Skeletal muscle satellite cell (primary cell): ENCODE measurements around the gene NAB2.

Source experiments
- H3K27me3 ChIP-seq: 2 replicates; pipeline ENCODE4 v1.7.0; 2013; ENCODE audit warnings: low read length; ENCODE audit not compliant: control insufficient read depth, insufficient read depth
- H3K36me3 ChIP-seq: 2 replicates; pipeline ENCODE4 v1.7.0; 2013; ENCODE audit warnings: mild to moderate bottlenecking, control low read depth, low read length; ENCODE audit not compliant: insufficient read depth
- H3K4me1 ChIP-seq: 2 replicates; pipeline ENCODE4 v1.7.0; 2013; ENCODE audit warnings: low read length; ENCODE audit not compliant: control insufficient read depth, insufficient read depth
- H3K4me2 ChIP-seq: 2 replicates; pipeline ENCODE4 v1.7.0; 2013; ENCODE audit warnings: mild to moderate bottlenecking, low read length
- H3K4me3 ChIP-seq: 2 replicates; pipeline ENCODE4 v1.7.0; 2013; ENCODE audit warnings: low read length
- H3K9ac ChIP-seq: 2 replicates; pipeline ENCODE4 v1.7.0; 2013; ENCODE audit warnings: mild to moderate bottlenecking, low read depth, low read length, moderate library complexity
- H3K9me3 ChIP-seq: replicated peaks from 2 replicates; pipeline ENCODE4 v1.7.0; 2013; ENCODE audit warnings: mild to moderate bottlenecking, control low read depth, low read length

The NAB2 gene

GRCh38 chr12:57096748-57097553, 8.0 kb downstream of the NAB2 start:
- Histone ChIP-seq H3K36me3 (peaks cover 81% of the 10 kb centered on the region), H3K9ac (no peak overlapping the region), H3K27me3 (no peaks in the 10 kb centered on the region), H3K9me3 (no peaks in the 10 kb centered on the region), H3K4me1 (peaks cover 43% of the 10 kb centered on the region), H3K4me2 (no peak overlapping the region), H3K4me3 (no peak overlapping the region)

GRCh38 chr12:57097554-57097835, 8.6 kb downstream of the NAB2 start:
- Histone ChIP-seq H3K4me3 (no peak overlapping the region), H3K36me3 (peaks cover 81% of the 10 kb centered on the region), H3K4me1 (peaks cover 37% of the 10 kb centered on the region)

DNA sequence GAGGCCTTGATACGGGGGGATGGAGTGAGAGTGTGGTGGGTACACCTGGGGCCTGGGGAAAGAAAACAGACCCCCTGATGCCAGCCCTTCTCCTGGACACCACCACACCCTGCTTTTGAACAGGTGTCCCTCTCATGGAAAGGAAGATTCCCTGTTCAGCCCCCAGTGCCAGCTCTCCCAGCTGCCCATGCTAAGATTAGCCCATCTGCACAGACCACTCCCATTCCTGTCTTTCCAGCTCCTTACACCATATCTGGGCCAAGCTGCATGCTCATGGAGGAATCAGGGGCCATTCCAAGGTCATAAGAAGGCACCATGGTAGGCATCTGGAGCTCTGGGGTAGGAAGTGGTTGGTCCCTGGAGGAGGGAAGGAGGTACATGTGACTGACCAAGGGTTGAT, 9.6 kb downstream of the NAB2 start:
- Histone ChIP-seq H3K9me3 (no peaks in the 10 kb centered on the region), H3K27me3 (no peaks in the 10 kb centered on the region), H3K9ac (no peak overlapping the region), H3K4me3 (no peak overlapping the region), H3K36me3 (peaks cover 74% of the 10 kb centered on the region), H3K4me1 (peaks cover 27% of the 10 kb centered on the region), H3K4me2 (no peak overlapping the region)

More at GRCh38 chr12:57097554-57097835, 8.6 kb downstream of the NAB2 start:
- no peaks in the 10 kb centered on the region for H3K27me3 ChIP-seq
- H3K9me3 ChIP-seq, result no peaks in the 10 kb centered on the region
- H3K4me2 ChIP-seq, result no peak overlapping the region
- no peak overlapping the region for H3K9ac ChIP-seq

GRCh38 chr12:57099047-57099714, 10.3 kb downstream of the NAB2 start:
- H3K4me3 ChIP-seq, result no peak overlapping the region
- no peak overlapping the region for H3K4me2 ChIP-seq
- no peaks in the 10 kb centered on the region for H3K9me3 ChIP-seq
- peaks cover 20% of the 10 kb centered on the region for H3K4me1 ChIP-seq
- peaks cover 76% of the 10 kb centered on the region for H3K36me3 ChIP-seq
- no peaks in the 10 kb centered on the region for H3K27me3 ChIP-seq
- H3K9ac ChIP-seq, result no peak overlapping the region

DNA sequence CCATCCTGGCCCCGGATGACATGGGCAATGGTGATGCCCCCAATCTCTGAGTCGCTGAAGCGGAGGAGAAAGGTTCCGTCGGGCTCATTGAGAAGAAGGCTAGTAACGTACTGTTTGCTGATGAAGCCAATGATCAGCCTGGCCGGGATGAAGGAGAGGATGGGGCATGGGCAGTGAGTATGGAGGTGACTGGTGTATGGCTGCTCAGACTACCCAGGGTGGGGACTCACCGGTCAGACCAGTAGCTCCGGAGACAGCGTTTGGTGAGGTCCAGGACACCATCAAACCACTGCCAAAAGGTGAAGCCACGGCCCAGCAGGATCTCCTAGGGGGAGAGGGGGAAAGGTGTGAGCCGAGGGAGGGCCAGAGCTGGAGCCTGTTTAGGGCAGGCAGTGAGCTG, 10.9 kb downstream of the NAB2 start:
- H3K27me3 ChIP-seq, result no peaks in the 10 kb centered on the region
- no peak overlapping the region for H3K4me3 ChIP-seq
- H3K9me3 ChIP-seq, result no peaks in the 10 kb centered on the region
- peaks cover 76% of the 10 kb centered on the region for H3K36me3 ChIP-seq
- no peak overlapping the region for H3K4me2 ChIP-seq
- no peak overlapping the region for H3K9ac ChIP-seq
- peaks cover 15% of the 10 kb centered on the region for H3K4me1 ChIP-seq

DNA sequence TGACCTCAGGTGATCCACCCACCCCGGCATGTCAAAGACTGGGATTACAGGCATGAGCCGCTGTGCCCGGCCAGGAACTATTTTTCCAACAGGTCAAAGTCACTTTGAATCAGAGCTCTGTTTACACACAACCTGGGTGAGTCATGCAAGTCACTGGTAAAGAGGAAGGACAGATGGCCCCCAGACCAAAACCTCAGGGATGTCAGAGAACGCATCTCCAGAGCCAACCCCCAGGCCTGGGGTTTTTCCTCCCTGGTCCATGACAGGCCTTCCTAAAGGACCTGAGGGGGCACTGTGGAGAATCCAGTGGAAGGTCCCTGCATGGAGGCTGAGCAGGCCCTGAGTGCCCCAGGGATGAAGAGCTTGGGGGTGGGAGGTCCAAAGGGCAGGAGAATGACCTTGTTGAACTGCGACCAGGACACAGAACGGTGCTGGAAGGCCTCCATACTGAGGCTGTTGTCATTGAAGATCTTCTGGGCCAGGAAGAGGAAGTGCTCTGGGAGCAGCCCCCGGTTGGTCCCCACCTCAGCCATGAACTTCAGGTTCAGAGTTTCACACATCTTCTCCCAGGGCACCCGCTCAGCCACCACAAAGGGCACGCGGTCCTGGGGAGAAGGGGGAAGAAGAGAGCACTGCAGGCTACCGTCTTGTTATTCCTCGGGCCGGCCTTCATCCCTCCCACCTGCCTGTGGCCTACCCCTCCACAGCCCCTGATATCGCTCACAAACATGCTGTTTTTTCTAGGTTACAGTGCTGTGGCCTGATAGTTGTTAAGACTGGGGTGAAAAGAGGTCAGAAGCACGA, 13.2 kb downstream of the NAB2 start:
- Histone ChIP-seq H3K9me3 (no peaks in the 10 kb centered on the region), H3K36me3 (peaks cover 77% of the 10 kb centered on the region), H3K9ac (no peak overlapping the region), H3K4me1 (peaks cover 4% of the 10 kb centered on the region), H3K27me3 (no peaks in the 10 kb centered on the region), H3K4me2 (no peak overlapping the region), H3K4me3 (no peak overlapping the region)

DNA sequence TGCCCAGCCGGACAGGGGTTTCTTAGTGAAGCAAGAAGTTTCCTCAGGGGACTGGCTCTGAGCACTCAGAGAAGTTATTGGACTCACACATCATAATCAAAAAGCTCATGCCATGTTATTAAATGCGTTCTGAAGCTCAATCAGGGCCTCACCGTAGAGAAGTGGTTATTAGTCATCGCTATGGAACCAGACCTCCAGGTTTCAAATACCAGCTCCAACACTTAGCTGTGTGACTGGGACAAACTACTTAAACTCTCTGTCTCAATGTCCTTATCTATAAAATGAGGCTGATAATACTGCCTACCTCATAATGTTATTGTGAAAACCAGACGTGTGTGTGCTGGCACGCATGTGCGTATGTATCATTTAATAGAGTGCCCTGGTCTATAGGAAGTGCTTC, 14.9 kb downstream of the NAB2 start:
- Histone ChIP-seq H3K36me3 (peaks cover 75% of the 10 kb centered on the region), H3K4me3 (no peak overlapping the region), H3K9me3 (no peaks in the 10 kb centered on the region), H3K4me2 (no peak overlapping the region), H3K9ac (no peak overlapping the region), H3K27me3 (no peaks in the 10 kb centered on the region), H3K4me1 (peaks cover 8% of the 10 kb centered on the region)

- Histone ChIP-seq H3K36me3 (peaks cover 69% of the 10 kb centered on the region), H3K4me1 (peaks cover 9% of the 10 kb centered on the region), H3K4me2 (no peak overlapping the region), H3K27me3 (no peaks in the 10 kb centered on the region), H3K4me3 (no peak overlapping the region), H3K9me3 (no peaks in the 10 kb centered on the region), H3K9ac (no peak overlapping the region)
Observed at GRCh38 chr12:57104292-57104910, 15.5 kb downstream of the NAB2 start.

GRCh38 chr12:57105011-57105753, 16.3 kb downstream of the NAB2 start:
- H3K4me1 ChIP-seq, result peaks cover 15% of the 10 kb centered on the region
- no peaks in the 10 kb centered on the region for H3K27me3 ChIP-seq
- H3K9ac ChIP-seq, result no peak overlapping the region
- H3K4me3 ChIP-seq, result no peak overlapping the region
- peaks cover 61% of the 10 kb centered on the region for H3K36me3 ChIP-seq
- no peaks in the 10 kb centered on the region for H3K9me3 ChIP-seq
- no peak overlapping the region for H3K4me2 ChIP-seq

- H3K9ac ChIP-seq, result no peak overlapping the region
- H3K4me3 ChIP-seq, result no peak overlapping the region
- peaks cover 15% of the 10 kb centered on the region for H3K4me1 ChIP-seq
- peaks cover 59% of the 10 kb centered on the region for H3K36me3 ChIP-seq
- no peak overlapping the region for H3K4me2 ChIP-seq
- H3K9me3 ChIP-seq, result no peaks in the 10 kb centered on the region
- no peaks in the 10 kb centered on the region for H3K27me3 ChIP-seq
Observed at GRCh38 chr12:57106021-57106708, 17.3 kb downstream of the NAB2 start.
